Right renal cortex interstitium (tissue), 3 donors: ENCODE measurements around the gene SERINC3. TPM values are rescaled to one million over a fixed set of nuclear protein-coding genes. Genes with fewer than 3 reads are reported as not detected.

ENCODE experiments used
- DNase-seq, 3 donors: peaks; one replicate each; pipeline ENCODE4 v3.0.0-alpha.2; 2013; ENCODE audit warnings: low read depth in 3 of 3, low spot score in 2 of 3
- polyA plus RNA-seq, 3 donors: library from polyadenylated mRNA; unstranded; fragments of 120-200 nt; gene quantifications; one replicate each; pipeline ENCODE4 v1.2.1, GENCODE V29; 2013; ENCODE audit not compliant: insufficient read length in 3 of 3

SERINC3 gene
- polyA plus RNA-seq, 3 donors, result 73.7 to 76.0 (median 75.4) TPM

DNA sequence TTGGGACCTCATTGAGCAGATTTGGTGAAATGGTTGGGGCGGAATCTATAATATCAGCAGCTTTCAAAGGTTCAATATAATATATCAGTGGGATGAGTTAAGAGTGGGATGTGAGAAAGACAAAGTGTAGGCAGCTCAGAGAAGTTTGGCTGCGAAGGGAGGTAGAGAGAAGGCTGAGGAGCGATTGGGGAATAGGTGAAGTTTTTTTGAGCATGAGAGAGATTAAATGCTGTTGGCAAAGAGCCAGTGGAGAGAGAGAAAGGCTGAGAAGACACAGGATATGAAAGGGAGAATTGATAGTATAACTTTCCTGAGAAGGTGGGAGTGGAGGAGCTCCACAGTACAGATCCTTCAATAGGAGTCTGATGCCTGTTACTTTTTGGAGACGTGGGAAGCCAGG, 12.1 kb upstream of the SERINC3 start:
- DNase-seq, result no peak

- no peak for DNase-seq
Measured at GRCh38 chr20:44532981-44533331, 11.1 kb upstream of the SERINC3 start.

DNA sequence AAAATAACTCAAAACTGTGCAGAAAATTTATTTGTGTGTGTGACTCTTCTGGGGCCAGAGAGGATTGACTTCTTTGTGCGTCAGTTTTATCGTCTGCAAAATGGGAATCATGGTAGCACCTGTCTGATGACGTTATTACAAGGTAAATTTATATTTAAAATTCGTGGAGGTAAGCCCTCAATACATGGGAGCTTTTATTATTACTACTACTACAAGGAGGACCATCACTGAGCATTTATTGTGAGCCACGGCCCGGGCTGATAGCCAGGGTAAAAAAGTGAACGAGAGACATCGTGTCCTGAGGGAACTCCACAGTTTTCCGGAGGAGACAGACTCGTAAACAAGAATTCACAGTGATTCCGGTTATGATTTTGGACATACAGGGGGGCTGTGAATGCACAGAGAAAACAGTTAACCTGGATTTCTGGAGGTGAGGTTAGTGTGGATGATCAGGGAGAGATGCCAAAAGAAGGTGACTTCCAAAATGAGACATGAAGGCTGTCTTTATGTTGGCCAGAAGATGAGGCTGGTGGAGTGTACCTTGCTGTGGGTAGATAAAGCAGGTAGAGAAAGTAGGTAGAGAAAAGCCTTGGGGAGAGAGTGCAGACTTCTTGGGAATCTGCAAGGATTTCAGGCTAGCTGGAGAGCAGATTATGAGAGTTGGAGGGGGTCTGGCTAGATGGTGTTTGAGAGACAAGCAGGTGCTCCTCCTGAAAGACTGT, 10.6 kb upstream of the SERINC3 start:
- no peak for DNase-seq

DNA sequence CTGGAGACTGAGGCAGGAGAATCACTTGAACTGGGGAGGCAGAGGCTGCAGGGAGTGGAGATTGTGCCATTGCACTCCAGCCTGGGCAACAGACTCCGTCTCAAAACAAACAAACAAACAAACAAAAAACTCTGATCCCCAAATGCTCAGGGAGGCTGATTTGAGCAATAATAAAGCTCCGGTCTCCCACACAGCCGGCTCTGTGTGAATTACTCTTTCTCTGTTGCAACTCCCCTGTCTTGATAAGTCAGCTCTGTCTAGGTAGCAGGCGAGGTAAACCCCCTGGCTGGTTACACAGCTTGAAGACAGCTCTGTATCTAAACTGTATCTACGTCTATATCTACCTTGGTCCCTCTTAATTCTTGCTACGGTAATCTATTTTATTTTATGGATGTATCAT, 6.4 kb upstream of the SERINC3 start:
- DNase-seq, result no peak

DNA sequence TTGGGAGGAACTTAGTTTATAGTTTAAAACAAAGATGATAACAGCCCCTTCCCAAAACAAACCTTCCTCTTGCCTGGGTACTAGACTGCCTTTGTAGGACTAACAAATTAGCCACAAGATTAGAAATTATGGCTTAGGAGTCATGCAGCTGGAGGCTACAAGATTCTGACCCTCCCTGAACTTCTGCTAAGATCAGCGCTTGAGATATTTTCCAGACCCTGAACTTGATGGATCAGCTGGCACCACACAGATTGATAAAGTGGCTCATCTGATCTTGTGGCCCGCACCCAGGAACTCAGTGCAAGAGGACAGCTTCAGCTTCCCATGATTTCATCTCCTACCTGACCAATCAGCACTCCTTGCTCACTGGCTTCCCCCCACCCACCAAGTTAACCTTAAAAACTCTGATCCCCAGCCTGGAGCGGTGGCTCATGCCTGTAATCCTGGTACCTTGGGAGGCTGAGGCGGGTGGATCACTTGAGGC, 5.9 kb upstream of the SERINC3 start:
- DNase-seq, result no peak

GRCh38 chr20:44526129-44526528, 4.3 kb upstream of the SERINC3 start:
- no peak for DNase-seq

DNA sequence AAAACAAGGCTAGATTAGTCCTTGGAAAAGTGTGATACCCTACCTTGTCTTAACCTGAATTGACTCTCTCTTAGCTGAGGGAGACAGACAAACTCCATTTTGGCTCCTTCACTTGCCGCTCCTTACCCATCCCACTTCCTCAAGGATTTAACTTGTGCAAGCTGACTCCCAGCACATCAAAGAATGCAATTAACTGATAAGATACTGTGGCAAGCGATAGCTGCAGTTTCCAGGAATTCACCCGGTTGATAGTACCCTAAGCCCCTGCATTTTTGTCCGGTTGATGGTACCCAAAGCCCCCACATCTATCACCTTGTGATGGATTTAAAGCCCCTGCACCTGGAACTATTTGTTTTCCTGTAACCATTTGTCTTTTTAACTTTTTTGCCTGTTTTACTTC, 1.9 kb upstream of the SERINC3 start:
- DNase-seq, result no peak

- DNase-seq, result no peak
Measured at GRCh38 chr20:44522841-44523240, 971 bp upstream of the SERINC3 start.

DNA sequence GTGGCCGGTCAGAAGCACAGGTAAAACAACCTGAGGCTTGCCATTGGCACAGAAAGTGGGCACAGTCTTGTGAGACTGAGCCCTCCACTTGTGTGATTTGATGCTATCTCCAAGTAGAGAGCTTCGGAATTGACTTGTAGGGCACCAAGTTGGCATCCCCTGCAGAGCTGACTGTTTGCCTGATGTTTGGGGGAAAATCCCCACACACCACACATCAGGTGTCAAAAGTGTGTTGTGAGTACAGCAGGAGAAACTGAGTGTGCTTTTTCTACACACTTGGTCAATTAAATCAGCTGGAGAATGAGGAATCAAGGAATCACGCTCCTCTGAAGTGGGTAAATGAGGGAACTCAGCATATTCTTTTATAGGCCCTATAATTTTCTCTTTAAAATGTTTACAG, 989 bp downstream of the SERINC3 start:
- no peak for DNase-seq

DNA sequence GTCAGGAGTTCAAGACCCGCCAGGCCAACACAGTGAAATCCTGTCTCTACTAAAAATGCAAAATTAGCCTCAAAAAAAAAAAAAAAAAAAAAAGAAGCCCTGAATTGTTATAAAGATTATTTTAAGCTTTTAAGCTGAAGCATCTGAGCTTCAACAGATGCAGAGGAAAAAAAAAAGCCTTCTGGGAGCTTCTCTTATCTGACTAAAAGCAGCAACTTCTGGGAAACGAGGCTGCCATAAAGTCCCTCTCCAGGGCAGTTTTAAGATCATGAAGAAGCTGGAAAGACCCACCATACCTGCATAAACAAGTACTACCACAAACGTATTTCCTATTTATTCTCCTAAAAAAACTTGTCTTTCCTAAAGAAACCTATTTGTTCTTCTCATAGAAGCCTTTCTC, 3.6 kb downstream of the SERINC3 start:
- no peak for DNase-seq

DNA sequence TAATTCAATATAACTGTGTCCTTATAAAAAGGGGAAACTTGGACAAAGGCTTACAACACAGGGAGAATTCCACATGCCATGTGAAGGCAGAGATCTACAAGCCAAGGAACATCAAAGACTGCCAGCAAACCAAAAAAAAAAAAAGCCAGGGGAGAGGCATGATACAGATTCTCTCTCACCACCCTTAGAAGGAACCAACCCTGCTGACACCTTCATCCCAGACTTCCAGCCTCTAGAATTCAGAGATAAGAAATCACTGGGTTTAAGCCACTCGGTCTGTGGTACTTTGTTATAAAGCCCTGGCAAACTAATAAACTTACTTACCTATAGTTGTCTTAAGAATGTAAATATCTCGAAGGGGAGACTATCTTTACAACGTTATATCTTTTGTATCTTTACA, 4.4 kb downstream of the SERINC3 start:
- DNase-seq, result no peak

- DNase-seq, result no peak
Measured at GRCh38 chr20:44516491-44516890, 5.4 kb downstream of the SERINC3 start.

- DNase-seq, result no peak
Measured at GRCh38 chr20:44513871-44514270, 8.0 kb downstream of the SERINC3 start.

- no peak for DNase-seq
Measured at GRCh38 chr20:44509762-44510161, 12.1 kb downstream of the SERINC3 start.

GRCh38 chr20:44504402-44505307, 17.2 kb downstream of the SERINC3 start:
- no peak for DNase-seq

DNA sequence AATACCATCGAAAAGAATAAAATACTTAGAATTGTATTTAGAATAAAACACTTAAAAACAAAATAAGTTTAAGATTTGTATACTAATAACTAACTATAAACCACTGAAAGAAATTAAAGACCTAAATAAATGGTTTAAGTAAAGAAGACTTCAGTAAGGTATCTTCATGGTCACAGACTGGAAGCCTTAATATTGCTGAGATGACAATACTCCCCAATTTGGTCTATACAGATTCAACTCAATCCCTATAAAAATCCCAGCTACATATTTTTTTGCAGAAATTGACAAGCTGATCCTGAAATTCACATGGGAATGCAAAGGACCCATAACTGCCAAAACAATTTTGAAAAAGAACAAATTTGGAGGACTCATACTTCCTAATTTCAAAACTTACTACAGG, 18.9 kb downstream of the SERINC3 start:
- no peak for DNase-seq

- no peak for DNase-seq
Measured at GRCh38 chr20:44501448-44501847, 20.4 kb downstream of the SERINC3 start.

DNA sequence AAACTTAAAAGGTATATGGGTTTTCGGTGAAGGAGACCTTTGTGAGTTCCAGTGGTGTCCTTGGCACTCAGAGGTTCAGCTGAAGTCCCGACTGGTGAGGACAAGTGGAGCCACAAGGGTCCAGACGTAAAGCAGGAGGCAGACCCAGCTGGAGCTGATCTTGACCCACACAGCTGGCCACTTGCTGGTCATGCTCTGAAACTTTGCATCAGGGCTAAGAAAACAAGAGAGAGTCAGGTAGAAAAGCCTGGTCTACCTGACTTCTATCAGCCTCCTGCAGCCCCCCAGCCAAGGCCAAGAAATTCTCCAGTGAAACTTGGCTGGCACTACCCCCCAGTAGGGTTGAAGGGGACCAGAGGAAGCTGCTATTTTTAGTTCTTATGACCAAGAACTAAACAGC, 21.6 kb downstream of the SERINC3 start:
- no peak for DNase-seq

- DNase-seq, result no peak
Measured at GRCh38 chr20:44497761-44498160, 24.1 kb downstream of the SERINC3 start.

- no peak for DNase-seq
Measured at GRCh38 chr20:44496976-44497375, 24.9 kb downstream of the SERINC3 start.

- no peak for DNase-seq
Measured at GRCh38 chr20:44495802-44496481, 25.9 kb downstream of the SERINC3 start.
